IPS-18c (cell line): ENCODE data around the gene GPC5.
"Not testable (repeated sequence)": the region's sequence is repeated elsewhere in the genome, so short reads cannot be mapped to it uniquely, and the experiment has no call there.

Experiments
- H3K4me3 ChIP-seq: 2 replicates; pipeline ENCODE4 v1.7.0; 2013; ENCODE audit warnings: low read depth, mild to moderate bottlenecking, low read length, moderate library complexity; ENCODE audit not compliant: insufficient read depth
- H3K9me3 ChIP-seq: one replicate; pipeline ENCODE4 v1.6.1; 2013; ENCODE audit warnings: mild to moderate bottlenecking, low read length, moderate library complexity; ENCODE audit not compliant: control insufficient read depth, insufficient read depth

Gene GPC5

DNA sequence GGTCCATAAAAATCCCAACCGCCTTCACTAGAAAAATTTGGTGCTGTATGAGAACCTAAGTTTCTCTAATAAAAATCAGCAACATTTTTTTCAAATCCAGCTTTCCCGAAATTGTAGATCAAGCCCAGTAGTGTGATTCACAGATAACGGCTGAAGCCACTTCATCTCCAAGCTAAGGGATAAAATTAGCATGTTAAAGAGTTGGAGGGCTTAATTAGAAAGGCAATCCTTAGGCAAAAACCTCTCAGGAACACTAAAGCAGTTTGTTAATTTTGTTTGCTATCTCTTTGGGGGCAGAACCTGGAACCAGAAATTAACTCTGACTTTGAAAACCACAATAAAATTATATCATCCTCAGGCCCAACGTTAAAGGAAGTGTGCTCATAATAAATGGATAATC is 820.2 kb downstream of the GPC5 start:
- Histone ChIP-seq H3K9me3 (no peaks in the 10 kb centered on the region), H3K4me3 (no peak overlapping the region)

GRCh38 chr13:92221916-92222315 is 823.5 kb downstream of the GPC5 start:
- H3K4me3 ChIP-seq, result no peak overlapping the region
- no peaks in the 10 kb centered on the region for H3K9me3 ChIP-seq

DNA sequence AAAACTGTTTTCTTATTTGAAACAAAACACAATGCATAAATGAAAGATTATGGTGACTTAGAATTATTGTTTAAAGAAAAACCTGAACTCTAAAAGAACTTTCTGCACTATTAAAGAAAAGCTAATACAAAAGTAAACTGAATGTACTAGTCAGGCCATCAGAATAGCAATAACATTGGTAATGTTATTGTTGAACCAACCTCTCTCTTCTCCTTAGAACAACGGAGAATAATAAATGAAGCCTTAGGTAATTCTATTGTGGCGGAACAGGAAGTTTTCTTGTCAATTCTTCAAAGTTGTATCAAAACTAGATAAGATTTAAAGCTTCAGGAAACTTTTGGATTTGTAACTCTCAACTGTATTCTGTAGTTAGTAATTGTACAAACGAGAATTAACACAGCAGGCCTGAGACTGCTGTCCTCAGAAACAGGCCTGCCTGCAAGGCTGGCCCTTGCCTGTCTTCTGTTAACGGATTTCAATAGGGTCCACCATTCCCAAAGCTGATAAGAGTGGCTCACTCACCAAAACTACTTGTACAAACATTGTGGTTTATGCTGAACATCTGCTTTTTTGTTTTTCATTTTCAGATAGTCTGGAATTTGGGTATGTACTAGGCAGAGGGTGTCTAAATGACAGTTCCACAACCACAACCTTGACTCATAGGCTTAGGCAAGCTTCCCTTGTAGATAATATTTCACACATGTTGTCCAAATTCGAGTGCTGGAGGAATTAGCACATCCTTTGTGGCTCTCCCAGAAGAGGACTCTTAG is 825.8 kb downstream of the GPC5 start:
- H3K9me3 ChIP-seq, result no peaks in the 10 kb centered on the region
- H3K4me3 ChIP-seq, result no peak overlapping the region

DNA sequence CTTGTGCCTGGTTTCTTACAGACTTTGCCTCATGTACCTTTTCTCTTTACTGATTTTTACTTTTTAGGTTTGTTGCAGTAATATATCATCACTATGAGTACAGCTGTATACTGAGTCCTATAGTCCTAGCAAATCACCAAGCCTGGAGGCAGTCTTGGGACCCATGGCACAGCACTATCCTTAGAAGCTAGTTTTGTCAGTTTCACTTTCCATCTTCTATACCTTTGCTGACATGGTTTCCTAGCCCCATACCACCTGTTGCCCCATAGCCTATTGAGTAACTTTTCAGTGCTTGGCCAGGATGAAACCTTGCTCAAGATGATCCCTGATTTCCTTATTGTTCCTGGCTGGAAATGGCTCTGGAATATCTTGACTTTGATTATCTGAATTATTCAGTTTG is 826.4 kb downstream of the GPC5 start:
- H3K4me3 ChIP-seq, result no peak overlapping the region
- no peaks in the 10 kb centered on the region for H3K9me3 ChIP-seq

- Histone ChIP-seq H3K4me3 (no peak overlapping the region), H3K9me3 (no peaks in the 10 kb centered on the region)
These were observed 827.4 kb downstream of the GPC5 start for GRCh38 chr13:92225861-92226260.

DNA sequence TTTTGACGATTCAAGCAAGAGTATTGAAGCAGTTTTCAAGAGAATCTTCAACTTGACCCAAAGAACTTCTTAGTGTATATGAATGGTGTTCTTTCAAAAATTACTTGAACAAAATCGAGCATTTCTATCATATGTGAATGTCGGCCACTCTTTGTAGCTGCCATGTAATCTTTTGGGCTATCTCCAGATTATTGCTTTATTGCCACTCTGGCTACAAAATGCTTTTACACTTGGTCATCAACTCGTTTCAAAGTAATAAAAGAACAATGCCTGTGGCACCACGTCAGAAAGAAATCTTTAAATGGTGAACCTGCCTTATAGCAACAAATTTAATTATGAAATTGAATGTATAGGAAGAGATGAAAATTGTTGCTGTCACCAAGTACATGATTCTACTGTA is 834.5 kb downstream of the GPC5 start:
- H3K9me3 ChIP-seq, result no peaks in the 10 kb centered on the region

GRCh38 chr13:92251671-92252210 is 853.3 kb downstream of the GPC5 start:
- H3K9me3 ChIP-seq, result no peaks in the 10 kb centered on the region
- no peak overlapping the region for H3K4me3 ChIP-seq

More for the DNA sequence above, 834.5 kb downstream of the GPC5 start:
- no peak overlapping the region for H3K4me3 ChIP-seq

- Histone ChIP-seq H3K4me3 (no peak overlapping the region), H3K9me3 (no peaks in the 10 kb centered on the region)
These were observed 857.1 kb downstream of the GPC5 start for GRCh38 chr13:92255526-92255925.

- Histone ChIP-seq H3K4me3 (no peak overlapping the region), H3K9me3 (no peaks in the 10 kb centered on the region)
These were observed 857.8 kb downstream of the GPC5 start for GRCh38 chr13:92256211-92256610.

DNA sequence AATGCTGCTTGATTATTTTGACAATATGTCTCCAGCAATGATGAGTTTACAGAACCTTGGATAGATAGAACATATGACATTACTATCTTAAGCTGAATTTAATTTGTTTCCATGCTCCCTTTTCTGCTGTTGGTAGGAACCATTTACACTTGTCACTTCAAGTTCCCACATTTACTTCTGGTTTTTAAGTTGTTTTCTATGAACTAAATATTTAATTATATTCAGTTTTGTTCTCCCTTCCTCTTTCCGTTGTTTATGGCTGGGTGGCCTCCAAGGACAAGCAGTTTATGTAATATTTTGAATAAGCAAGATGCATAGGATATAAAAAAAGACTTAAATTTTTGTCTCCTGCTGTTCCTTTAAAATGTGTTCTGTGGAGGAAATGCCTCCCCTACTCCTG is 860.6 kb downstream of the GPC5 start:
- no peaks in the 10 kb centered on the region for H3K9me3 ChIP-seq
- no peak overlapping the region for H3K4me3 ChIP-seq

DNA sequence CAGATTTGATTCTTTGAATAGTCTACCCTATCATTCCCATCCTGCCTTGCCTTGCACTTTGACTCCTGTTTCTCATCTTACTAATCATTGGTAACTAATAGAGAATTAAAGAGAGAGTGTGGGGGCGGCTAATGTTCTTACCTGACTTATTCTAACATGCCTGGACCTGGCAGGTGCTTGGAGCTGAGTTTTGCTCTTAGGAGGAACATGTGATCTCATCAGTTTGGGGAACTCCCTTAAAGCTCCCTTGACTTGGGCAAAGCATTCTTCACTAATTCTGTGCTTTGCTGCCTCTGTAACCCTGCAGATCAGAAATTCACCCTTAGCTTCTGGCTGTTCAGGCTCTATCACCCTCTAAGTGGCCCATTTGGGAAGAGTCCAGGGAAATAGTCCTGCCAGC is 861.1 kb downstream of the GPC5 start:
- H3K9me3 ChIP-seq, result no peaks in the 10 kb centered on the region
- H3K4me3 ChIP-seq, result no peak overlapping the region

DNA sequence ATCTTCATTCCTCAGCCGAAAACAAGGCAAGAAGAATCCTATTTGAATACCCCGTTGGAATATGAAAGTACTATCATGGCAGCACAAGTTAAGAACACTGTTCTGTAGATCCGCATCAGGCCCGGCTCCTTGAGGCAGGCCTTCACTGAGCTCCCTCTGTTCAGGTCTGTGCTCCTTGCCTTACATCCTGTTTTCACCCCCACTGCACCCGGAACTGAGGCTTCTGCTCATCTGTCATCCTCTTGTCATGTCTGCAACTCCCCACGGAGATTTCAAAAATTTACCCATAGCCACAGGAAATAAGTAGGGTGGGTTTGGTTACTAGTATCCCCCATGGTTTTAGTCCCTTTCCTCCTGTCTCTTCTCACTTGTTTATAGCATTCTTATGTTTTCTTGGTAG is 861.9 kb downstream of the GPC5 start:
- Histone ChIP-seq H3K9me3 (no peaks in the 10 kb centered on the region), H3K4me3 (no peak overlapping the region)

- H3K4me3 ChIP-seq, result no peak overlapping the region
- H3K9me3 ChIP-seq, result no peaks in the 10 kb centered on the region
These were observed 863.8 kb downstream of the GPC5 start for GRCh38 chr13:92262100-92262788.

GRCh38 chr13:92265408-92265807 is 867.0 kb downstream of the GPC5 start:
- Histone ChIP-seq H3K4me3 (no peak overlapping the region), H3K9me3 (no peaks in the 10 kb centered on the region)

DNA sequence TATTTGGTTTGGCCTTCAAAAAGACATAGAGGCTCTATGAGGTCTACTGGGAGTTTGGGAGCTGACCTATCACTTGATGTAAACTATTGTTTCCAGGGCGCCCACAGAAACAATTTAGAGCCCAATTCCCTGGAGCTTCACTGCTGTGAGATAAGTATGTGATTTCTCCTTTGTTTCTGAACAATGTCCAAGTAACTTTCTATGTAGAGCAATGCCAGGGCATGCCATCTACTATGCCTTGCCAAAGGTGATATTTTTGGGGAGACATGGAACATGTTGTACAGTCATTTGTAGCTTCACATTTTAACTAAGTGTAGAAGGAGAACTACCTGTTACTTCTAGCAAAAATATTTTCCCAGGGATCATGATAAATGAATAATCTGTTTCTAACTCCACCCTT is 872.6 kb downstream of the GPC5 start:
- no peak overlapping the region for H3K4me3 ChIP-seq

DNA sequence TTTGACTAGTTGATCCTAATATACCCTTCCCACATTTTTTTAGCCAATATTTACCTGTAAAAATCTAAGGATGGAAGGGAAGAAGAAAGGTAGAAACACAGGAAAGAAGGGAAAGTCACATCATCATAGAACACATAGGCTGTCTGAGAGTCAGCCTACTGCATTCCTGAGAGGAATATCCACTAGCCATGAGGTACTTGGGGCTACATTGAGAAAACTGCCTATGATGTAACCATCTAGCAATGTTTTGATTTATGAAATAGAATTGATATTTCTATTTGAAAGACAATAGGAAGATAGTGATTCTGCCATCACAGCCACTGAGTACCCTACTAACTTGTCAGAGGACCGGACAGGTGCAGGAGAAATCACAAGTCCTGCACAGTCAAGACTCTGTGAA is 873.8 kb downstream of the GPC5 start:
- H3K4me3 ChIP-seq, result no peak overlapping the region
- no peaks in the 10 kb centered on the region for H3K9me3 ChIP-seq

More for the DNA sequence above, 872.6 kb downstream of the GPC5 start:
- H3K9me3 ChIP-seq, result no peaks in the 10 kb centered on the region

- H3K4me3 ChIP-seq, result not testable (repeated sequence)
These were observed 882.6 kb downstream of the GPC5 start for GRCh38 chr13:92280986-92281385.

DNA sequence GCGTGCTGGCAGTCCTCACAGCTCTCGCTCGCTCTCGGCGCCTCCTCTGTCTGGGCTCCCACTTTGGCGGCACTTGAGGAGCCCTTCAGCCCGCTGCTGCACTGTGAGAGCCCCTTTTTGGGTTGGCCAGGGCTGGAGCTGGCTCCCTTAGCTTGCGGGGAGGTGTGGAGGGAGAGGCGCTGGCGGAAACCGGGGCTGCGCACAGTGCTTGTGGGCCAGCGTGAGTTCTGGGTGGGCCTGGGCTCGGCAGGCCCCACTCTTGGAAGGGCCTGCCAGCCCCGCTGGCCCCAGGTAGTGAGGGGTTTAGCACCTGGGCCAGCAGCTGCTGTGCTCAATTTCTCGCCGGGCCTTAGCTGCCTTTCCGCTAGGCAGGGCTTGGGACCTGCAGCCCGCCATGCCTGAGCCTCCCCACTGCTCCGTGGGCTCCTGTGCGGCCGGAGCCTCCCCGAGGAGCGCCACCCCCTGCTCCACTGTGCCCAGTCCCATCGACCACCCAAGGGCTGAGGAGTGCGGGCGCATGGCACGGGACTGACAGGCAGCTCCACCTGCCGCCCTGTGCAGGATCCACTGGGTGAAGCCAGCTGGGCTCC is 892.4 kb downstream of the GPC5 start:
- not testable (repeated sequence) for H3K4me3 ChIP-seq, H3K9me3 ChIP-seq

More at GRCh38 chr13:92280986-92281385, 882.6 kb downstream of the GPC5 start:
- H3K9me3 ChIP-seq, result not testable (repeated sequence)
